ENCODE results near the gene EID3.
A peak's percentile ranks its signal among the peaks of the same experiment; 100 is the strongest.

Gene EID3

GRCh38 chr12:104279164-104279563 is 24.4 kb upstream of the EID3 start:
- H3K4me3 ChIP-seq (ENCODE audit: low read length) = no peak overlapping the region
- H3K27me3 ChIP-seq (ENCODE audit: control insufficient read depth, insufficient read depth, low read length) = no peaks in the 10 kb centered on the region
- H3K27ac ChIP-seq (ENCODE audit: low read length) = no peak overlapping the region
- no peak overlapping the region for H3K9ac ChIP-seq (ENCODE audit: low read length)
- H3K9me3 ChIP-seq (ENCODE audit: control insufficient read depth, low read depth, low read length) = no peaks in the 10 kb centered on the region
- H3K4me1 ChIP-seq (ENCODE audit: control insufficient read depth, low read depth, low read length) = no peaks in the 10 kb centered on the region
- H3K36me3 ChIP-seq (ENCODE audit: control insufficient read depth, low read depth, low read length) = no peaks in the 10 kb centered on the region

GRCh38 chr12:104280111-104280510 is 23.4 kb upstream of the EID3 start:
- H3K27ac ChIP-seq (ENCODE audit: low read length) = no peak overlapping the region
- no peak overlapping the region for H3K9ac ChIP-seq (ENCODE audit: low read length)
- H3K4me1 ChIP-seq (ENCODE audit: control insufficient read depth, low read depth, low read length) = no peaks in the 10 kb centered on the region
- no peak overlapping the region for H3K4me3 ChIP-seq (ENCODE audit: low read length)
- no peaks in the 10 kb centered on the region for H3K9me3 ChIP-seq (ENCODE audit: control insufficient read depth, low read depth, low read length)
- no peaks in the 10 kb centered on the region for H3K36me3 ChIP-seq (ENCODE audit: control insufficient read depth, low read depth, low read length)
- H3K27me3 ChIP-seq (ENCODE audit: control insufficient read depth, insufficient read depth, low read length) = no peaks in the 10 kb centered on the region

DNA sequence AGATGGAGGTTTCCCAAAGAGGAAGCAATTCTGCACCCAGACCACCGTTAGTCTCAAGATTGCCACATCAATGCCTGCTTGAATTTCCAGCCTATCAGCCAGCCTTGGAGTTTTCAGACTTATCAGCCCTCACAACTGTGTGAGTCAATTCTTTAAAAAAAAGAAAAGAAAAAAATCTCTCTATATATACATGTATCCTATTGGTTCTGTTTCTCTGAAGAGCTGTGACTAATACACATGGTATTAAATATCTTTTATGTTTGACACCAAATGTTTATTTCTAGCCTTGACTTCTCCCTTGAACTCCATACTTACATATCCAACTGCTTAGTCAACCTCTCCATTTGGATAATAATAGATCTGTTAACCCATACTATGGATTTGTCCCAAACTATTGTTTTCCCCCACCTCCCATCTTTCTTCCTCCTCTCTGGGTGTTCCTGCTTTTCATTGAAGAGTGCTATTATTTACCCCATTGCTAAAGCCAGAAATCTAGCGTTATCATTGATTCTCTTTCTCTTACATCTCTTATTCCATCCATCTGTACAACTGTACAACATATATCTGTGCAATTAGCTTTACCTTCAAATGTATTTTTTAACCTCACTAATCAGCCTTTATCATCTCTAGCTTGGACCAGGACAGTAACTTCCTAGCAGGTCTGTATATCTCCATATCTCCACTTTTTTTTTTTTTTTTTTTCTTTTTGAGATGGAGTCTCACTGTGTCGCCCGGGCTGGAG is 22.7 kb upstream of the EID3 start:
- Histone ChIP-seq H3K4me3 (ENCODE audit: low read length) (no peak overlapping the region), H3K4me1 (ENCODE audit: control insufficient read depth, low read depth, low read length) (peaks cover 2% of the 10 kb centered on the region), H3K9ac (ENCODE audit: low read length) (no peak overlapping the region), H3K36me3 (ENCODE audit: control insufficient read depth, low read depth, low read length) (no peaks in the 10 kb centered on the region), H3K27me3 (ENCODE audit: control insufficient read depth, insufficient read depth, low read length) (no peaks in the 10 kb centered on the region), H3K27ac (ENCODE audit: low read length) (no peak overlapping the region), H3K9me3 (ENCODE audit: control insufficient read depth, low read depth, low read length) (no peaks in the 10 kb centered on the region)

- H3K9me3 ChIP-seq (ENCODE audit: control insufficient read depth, low read depth, low read length) = no peaks in the 10 kb centered on the region
- H3K36me3 ChIP-seq (ENCODE audit: control insufficient read depth, low read depth, low read length) = no peaks in the 10 kb centered on the region
- no peak overlapping the region for H3K4me3 ChIP-seq (ENCODE audit: low read length)
- H3K27me3 ChIP-seq (ENCODE audit: control insufficient read depth, insufficient read depth, low read length) = no peaks in the 10 kb centered on the region
- H3K9ac ChIP-seq (ENCODE audit: low read length) = no peak overlapping the region
- peaks cover 9% of the 10 kb centered on the region for H3K4me1 ChIP-seq (ENCODE audit: control insufficient read depth, low read depth, low read length)
- no peak overlapping the region for H3K27ac ChIP-seq (ENCODE audit: low read length)
Observed at GRCh38 chr12:104281636-104282035, 21.9 kb upstream of the EID3 start.

- Histone ChIP-seq H3K9ac (ENCODE audit: low read length) (no peak overlapping the region), H3K9me3 (ENCODE audit: control insufficient read depth, low read depth, low read length) (no peaks in the 10 kb centered on the region), H3K4me3 (ENCODE audit: low read length) (no peak overlapping the region)
Observed at GRCh38 chr12:104282109-104282508, 21.4 kb upstream of the EID3 start.

DNA sequence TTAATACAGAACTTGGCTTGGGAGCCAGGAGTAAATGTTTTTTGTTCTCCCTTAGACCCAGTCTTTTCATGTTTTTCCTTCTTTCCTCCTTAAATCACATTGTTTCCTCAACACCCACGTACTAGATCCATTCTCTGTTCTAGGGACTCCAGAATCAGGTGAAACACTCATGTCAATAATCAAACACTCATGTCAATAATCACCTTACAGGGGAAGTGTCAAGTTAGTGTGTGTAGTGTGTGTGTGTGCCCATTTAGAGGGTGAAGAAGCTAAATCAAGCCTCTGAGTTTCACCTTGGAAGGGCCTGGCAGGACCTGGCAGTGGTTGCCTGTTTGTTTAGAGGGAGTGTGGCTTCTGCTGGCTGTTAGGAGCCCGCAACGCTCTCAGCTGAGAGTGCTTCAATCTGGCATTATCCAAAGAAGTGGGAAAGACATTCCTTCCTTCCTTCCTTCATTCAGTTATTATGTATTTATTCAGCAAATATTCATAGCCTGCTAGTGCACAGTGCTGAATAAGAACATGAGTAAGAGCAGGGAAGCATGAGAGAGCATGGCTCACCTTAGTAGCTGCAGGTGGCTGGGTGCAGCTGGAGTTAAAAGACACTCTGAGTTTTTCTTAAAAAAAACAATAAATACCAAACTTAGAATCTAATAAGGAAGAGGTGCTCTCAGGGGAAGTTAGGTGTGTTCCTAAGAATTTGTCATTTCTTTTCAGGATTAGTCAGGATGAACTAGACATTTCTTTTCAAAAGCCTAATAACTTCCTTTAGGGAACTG is 17.6 kb upstream of the EID3 start:
- no peaks in the 10 kb centered on the region for H3K9me3 ChIP-seq (ENCODE audit: control insufficient read depth, low read depth, low read length)
- no peaks in the 10 kb centered on the region for H3K27me3 ChIP-seq (ENCODE audit: control insufficient read depth, insufficient read depth, low read length)
- H3K27ac ChIP-seq (ENCODE audit: low read length) = peak overlapping the region; percentile 93
- H3K36me3 ChIP-seq (ENCODE audit: control insufficient read depth, low read depth, low read length) = no peaks in the 10 kb centered on the region
- peaks cover 14% of the 10 kb centered on the region for H3K4me1 ChIP-seq (ENCODE audit: control insufficient read depth, low read depth, low read length)
- peak overlapping the region; percentile 83 for H3K4me3 ChIP-seq (ENCODE audit: low read length)
- peak overlapping the region; percentile 91 for H3K9ac ChIP-seq (ENCODE audit: low read length)

More at GRCh38 chr12:104282109-104282508, 21.4 kb upstream of the EID3 start:
- Histone ChIP-seq H3K36me3 (ENCODE audit: control insufficient read depth, low read depth, low read length) (no peaks in the 10 kb centered on the region), H3K4me1 (ENCODE audit: control insufficient read depth, low read depth, low read length) (peaks cover 9% of the 10 kb centered on the region), H3K27ac (ENCODE audit: low read length) (no peak overlapping the region), H3K27me3 (ENCODE audit: control insufficient read depth, insufficient read depth, low read length) (no peaks in the 10 kb centered on the region)

GRCh38 chr12:104286516-104287482 is 16.7 kb upstream of the EID3 start:
- Histone ChIP-seq H3K4me3 (ENCODE audit: low read length) (peak overlapping the region; percentile 83), H3K9ac (ENCODE audit: low read length) (peak overlapping the region; percentile 91), H3K36me3 (ENCODE audit: control insufficient read depth, low read depth, low read length) (peaks cover 3% of the 10 kb centered on the region), H3K27ac (ENCODE audit: low read length) (peak overlapping the region; percentile 93), H3K9me3 (ENCODE audit: control insufficient read depth, low read depth, low read length) (no peaks in the 10 kb centered on the region), H3K4me1 (ENCODE audit: control insufficient read depth, low read depth, low read length) (peaks cover 16% of the 10 kb centered on the region), H3K27me3 (ENCODE audit: control insufficient read depth, insufficient read depth, low read length) (no peaks in the 10 kb centered on the region)

DNA sequence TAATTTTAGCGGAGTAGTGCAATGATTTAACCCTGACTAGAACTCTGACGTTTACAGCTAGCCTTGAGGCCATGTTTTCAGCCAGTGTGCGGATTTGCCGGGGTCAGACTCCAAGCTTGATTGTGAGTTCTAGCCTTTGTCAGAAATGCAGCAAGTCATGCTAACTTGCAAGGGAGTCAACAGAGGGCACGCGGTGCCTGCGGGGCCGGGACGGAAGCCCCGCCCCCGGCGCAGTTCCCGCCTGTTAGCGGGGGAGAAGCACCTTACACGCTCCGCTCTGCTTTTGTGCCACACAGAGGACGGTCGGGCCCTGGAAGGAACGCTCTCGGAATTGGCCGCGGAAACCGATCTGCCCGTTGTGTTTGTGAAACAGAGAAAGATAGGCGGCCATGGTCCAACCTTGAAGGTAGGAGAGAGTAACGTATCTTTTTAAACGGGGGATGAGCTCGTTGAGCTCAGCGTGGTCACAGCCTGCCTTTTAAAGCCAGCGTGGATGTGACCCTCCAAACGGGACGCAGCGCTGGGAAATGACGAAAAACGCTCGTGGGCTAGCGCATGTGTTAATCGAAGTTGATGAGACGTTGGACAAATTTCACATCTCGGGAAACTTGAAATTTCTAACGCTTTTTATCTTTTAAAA is 14.8 kb upstream of the EID3 start:
- peaks cover 11% of the 10 kb centered on the region for H3K36me3 ChIP-seq (ENCODE audit: control insufficient read depth, low read depth, low read length)

DNA sequence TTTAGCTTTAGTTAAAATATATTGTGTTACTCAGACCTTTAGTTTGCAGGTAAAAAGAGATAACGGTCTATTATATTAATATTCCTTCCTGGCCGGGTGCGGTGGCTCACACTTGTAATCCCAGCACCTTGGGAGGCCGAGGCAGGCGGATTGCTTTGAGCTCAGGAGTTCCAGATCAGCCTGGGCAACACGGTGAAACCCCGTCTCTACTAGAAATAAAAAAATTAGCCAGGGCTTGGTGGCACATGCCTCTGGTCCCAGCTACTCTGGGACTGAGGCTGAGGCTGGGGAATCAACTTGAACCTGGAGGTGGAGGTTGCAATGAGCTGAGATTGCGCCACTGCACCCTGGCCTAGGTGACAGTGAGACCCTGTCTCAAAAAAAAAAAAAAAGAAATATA is 13.2 kb upstream of the EID3 start:
- Histone ChIP-seq H3K4me3 (ENCODE audit: low read length) (no peak overlapping the region), H3K9ac (ENCODE audit: low read length) (no peak overlapping the region), H3K27me3 (ENCODE audit: control insufficient read depth, insufficient read depth, low read length) (no peaks in the 10 kb centered on the region), H3K4me1 (ENCODE audit: control insufficient read depth, low read depth, low read length) (peaks cover 26% of the 10 kb centered on the region), H3K36me3 (ENCODE audit: control insufficient read depth, low read depth, low read length) (peaks cover 20% of the 10 kb centered on the region), H3K27ac (ENCODE audit: low read length) (no peak overlapping the region), H3K9me3 (ENCODE audit: control insufficient read depth, low read depth, low read length) (no peaks in the 10 kb centered on the region)

More for the DNA sequence above, 14.8 kb upstream of the EID3 start:
- H3K9ac ChIP-seq (ENCODE audit: low read length) = peak overlapping the region; percentile 91
- H3K4me3 ChIP-seq (ENCODE audit: low read length) = peak overlapping the region; percentile 83
- H3K27ac ChIP-seq (ENCODE audit: low read length) = peak overlapping the region; percentile 92
- H3K27me3 ChIP-seq (ENCODE audit: control insufficient read depth, insufficient read depth, low read length) = no peaks in the 10 kb centered on the region
- H3K9me3 ChIP-seq (ENCODE audit: control insufficient read depth, low read depth, low read length) = no peaks in the 10 kb centered on the region
- peaks cover 26% of the 10 kb centered on the region for H3K4me1 ChIP-seq (ENCODE audit: control insufficient read depth, low read depth, low read length)

DNA sequence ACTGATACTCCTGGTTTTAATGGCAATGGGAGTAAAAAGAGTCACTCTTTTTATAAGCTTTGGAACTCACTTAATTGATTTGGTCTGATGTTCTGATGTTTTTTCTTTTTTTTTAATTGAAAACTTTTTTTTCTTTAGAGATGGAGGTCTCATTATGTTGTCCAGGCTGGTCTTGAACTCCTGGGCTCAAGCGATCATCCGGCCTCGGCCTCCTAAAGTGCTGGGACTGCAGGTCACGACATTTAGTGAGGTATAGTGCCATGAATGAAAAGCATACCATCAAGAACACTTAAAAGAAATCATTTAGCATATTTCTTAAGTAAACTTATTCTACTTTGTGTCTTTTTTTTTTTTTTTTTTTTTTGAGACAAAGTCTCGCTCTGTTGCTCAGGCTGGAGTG is 12.7 kb upstream of the EID3 start:
- no peaks in the 10 kb centered on the region for H3K9me3 ChIP-seq (ENCODE audit: control insufficient read depth, low read depth, low read length)
- H3K36me3 ChIP-seq (ENCODE audit: control insufficient read depth, low read depth, low read length) = peaks cover 26% of the 10 kb centered on the region
- H3K4me1 ChIP-seq (ENCODE audit: control insufficient read depth, low read depth, low read length) = peaks cover 24% of the 10 kb centered on the region
- H3K9ac ChIP-seq (ENCODE audit: low read length) = no peak overlapping the region
- H3K4me3 ChIP-seq (ENCODE audit: low read length) = no peak overlapping the region
- H3K27ac ChIP-seq (ENCODE audit: low read length) = no peak overlapping the region
- H3K27me3 ChIP-seq (ENCODE audit: control insufficient read depth, insufficient read depth, low read length) = no peaks in the 10 kb centered on the region
